Endothelial cell of umbilical vein (primary cell): ENCODE data around the gene PRKAG2. TPM values are rescaled to one million over a fixed set of nuclear protein-coding genes. Genes with fewer than 3 reads are reported as not detected.
"Not testable (repeated sequence)": the region's sequence is repeated elsewhere in the genome, so short reads cannot be mapped to it uniquely, and the experiment has no call there.

ENCODE experiments used
- BruUV-seq: library from RNA; stranded (reverse); fragments of 400-500 nt; replicated peaks from 2 replicates; lab custom pipeline; 2021; lab: Mats Ljungman, UMichigan
- CTCF ChIA-PET: fragments of 300-600, 350-600 bp; sonication (Branson Sonifier 250); formaldehyde crosslinking; loops from one replicate; lab custom pipeline; 2021; ENCODE audit warnings: antibody characterized with exemption, inconsistent platforms; lab: Charles Lee
- POLR2A ChIA-PET: fragments of 300-600, 350-600 bp; sonication (Branson Sonifier 250); formaldehyde crosslinking; loops from one replicate; lab custom pipeline; 2021; ENCODE audit warnings: antibody characterized with exemption, inconsistent platforms; lab: Charles Lee
- DNase-seq: peaks from one replicate; pipeline ENCODE4 v3.0.0-alpha.2; 2011; ENCODE audit warnings: low read depth, low spot score
- FAIRE-seq: peaks from 2 replicates; lab custom pipeline; 2011; peaks lifted over from hg19 to GRCh38; lab: Jason Lieb, UNC
- H2AFZ ChIP-seq: 2 replicates; pipeline ENCODE4 v1.6.0; 2012; ENCODE audit warnings: low read depth, low read length, control low read depth, inconsistent platforms
- H3K27ac ChIP-seq: 2 replicates; pipeline ENCODE4 v1.5.1; 2011; ENCODE audit warnings: low read depth, mild to moderate bottlenecking, control low read depth, low read length, moderate library complexity; ENCODE audit not compliant: insufficient read depth
- H3K27me3 ChIP-seq, 2 experiments: 2 replicates each; pipeline versions ENCODE4 v1.6.0 to v1.6.1; 2011; ENCODE audit warnings: low read length in 2 of 2, mixed read lengths in 1 of 2; ENCODE audit not compliant: control insufficient read depth in 2 of 2, insufficient read depth in 2 of 2
- H3K36me3 ChIP-seq, 2 experiments: 2 replicates in 1 of 2; 3 replicates in 1 of 2; pipeline ENCODE4 v1.5.1; 2011; ENCODE audit warnings: low read length in 2 of 2, mild to moderate bottlenecking in 1 of 2, moderate library complexity in 1 of 2; ENCODE audit not compliant: control insufficient read depth in 2 of 2, insufficient read depth in 2 of 2; ENCODE audit errors: extremely low read depth in 1 of 2
- H3K4me1 ChIP-seq: 3 replicates; pipeline ENCODE4 v1.5.1; 2011; ENCODE audit warnings: mild to moderate bottlenecking, low read length; ENCODE audit not compliant: control insufficient read depth, insufficient read depth; ENCODE audit errors: extremely low read depth
- H3K4me2 ChIP-seq: 2 replicates; pipeline ENCODE4 v1.6.1; 2011; ENCODE audit warnings: low read length, control low read depth, mixed read lengths; ENCODE audit not compliant: insufficient read depth
- H3K4me3 ChIP-seq, 3 experiments: fragments of 200-600 bp in 1 of 3; sonication (generic), shearing (Covaris generic) in 1 of 3; replicated peaks in 1 of 3; 2 replicates each; pipeline ENCODE4 v1.5.1; 2011 to 2016; ENCODE audit warnings: control low read depth in 3 of 3, low read length in 3 of 3, mild to moderate bottlenecking in 2 of 3, inconsistent platforms in 1 of 3, low read depth in 1 of 3, moderate library complexity in 1 of 3; ENCODE audit not compliant: insufficient read depth in 1 of 3
- H3K79me2 ChIP-seq: 2 replicates; pipeline ENCODE4 v1.6.0; 2012; ENCODE audit warnings: low read length, inconsistent platforms; ENCODE audit not compliant: control insufficient read depth, insufficient read depth
- H3K9ac ChIP-seq: replicated peaks from 2 replicates; pipeline ENCODE3; 2011; ENCODE audit warnings: low read length, control low read depth; ENCODE audit not compliant: insufficient read depth; ENCODE audit errors: extremely low read depth
- H3K9me1 ChIP-seq: replicated peaks from 3 replicates; pipeline ENCODE4 v1.6.0; 2011; ENCODE audit warnings: mild to moderate bottlenecking, low read length; ENCODE audit not compliant: control insufficient read depth, insufficient read depth; ENCODE audit errors: extremely low read depth
- H3K9me3 ChIP-seq: replicated peaks from 2 replicates; pipeline ENCODE4 v1.5.1; 2012; ENCODE audit warnings: low read length, inconsistent platforms; ENCODE audit not compliant: control insufficient read depth, insufficient read depth
- H4K20me1 ChIP-seq: replicated peaks from 2 replicates; pipeline ENCODE3; 2011; ENCODE audit warnings: mild to moderate bottlenecking, low read length; ENCODE audit not compliant: control insufficient read depth, insufficient read depth; ENCODE audit errors: extremely low read depth
- EZH2 ChIP-seq: IDR thresholded peaks from 2 replicates; pipeline ENCODE4 v1.6.1; 2012; ENCODE audit warnings: borderline replicate concordance, low read depth, mild to moderate bottlenecking, moderate library complexity, low read length, inconsistent platforms; ENCODE audit not compliant: severe bottlenecking
- FOS ChIP-seq: IDR thresholded peaks from 2 replicates; pipeline ENCODE4 v1.6.1; 2011; ENCODE audit warnings: mild to moderate bottlenecking, low read length, moderate library complexity, borderline replicate concordance; ENCODE audit not compliant: insufficient read depth
- GATA2 ChIP-seq: IDR thresholded peaks from 2 replicates; pipeline ENCODE4 v1.7.0; 2011; ENCODE audit warnings: low read depth, mild to moderate bottlenecking, moderate library complexity, mixed read lengths, low read length; ENCODE audit not compliant: insufficient read length, insufficient read depth
- JUN ChIP-seq: IDR thresholded peaks from 2 replicates; pipeline ENCODE4 v1.6.1; 2011; ENCODE audit warnings: borderline replicate concordance, low read depth; ENCODE audit not compliant: insufficient read length, insufficient read depth
- MYC ChIP-seq: IDR thresholded peaks from one replicate; pipeline ENCODE4 v1.6.1; 2011; ENCODE audit warnings: mild to moderate bottlenecking, low read depth, low read length
- POLR2A ChIP-seq: IDR thresholded peaks from 2 replicates; pipeline ENCODE4 v1.6.1; 2012; ENCODE audit warnings: low read depth, mild to moderate bottlenecking, control low read depth, low read length
- dilution Hi-C: fragments of 300-500 bp; cut with MboI; formaldehyde crosslinking; loops from one replicate; pipeline ENCODE4 v1.15.0; 2019; ENCODE audit warnings: low sequenced_read_pairs; ENCODE audit not compliant: extremely low pct_ligation_motif_present
- intact Hi-C: fragments of 100-400 bp; cut with micrococcal nuclease; formaldehyde crosslinking; loops from one replicate; pipeline ENCODE4 v1.10.0; 2022
- polyA plus RNA-seq, 4 experiments: library from polyadenylated mRNA; depleted of rRNA in 3 of 4; stranded (reverse) in 3 of 4; unstranded in 1 of 4; fragments of >200 nt; gene quantifications; 2 replicates each; pipeline versions ENCODE4 v1.2.1 to v1.2.3, GENCODE V29; 2011 to 2012; ENCODE audit warnings: missing spikeins in 1 of 4
- total RNA-seq: library from RNA; stranded (reverse); gene quantifications from 2 replicates; pipeline ENCODE4 v1.2.3, GENCODE V29; 2021
- TF ChIP-seq, protein P1 (sequence below): IDR thresholded peaks from 2 replicates; pipeline ENCODE4 v1.6.1; 2011; ENCODE audit not compliant: insufficient read depth, insufficient read length

The PRKAG2 gene
- total and polyA plus RNA-seq, 2 donors (not counting 3 experiments of a cell fraction or from before 2014, with no cell fraction given) = 19.3 to 51.5 TPM

DNA sequence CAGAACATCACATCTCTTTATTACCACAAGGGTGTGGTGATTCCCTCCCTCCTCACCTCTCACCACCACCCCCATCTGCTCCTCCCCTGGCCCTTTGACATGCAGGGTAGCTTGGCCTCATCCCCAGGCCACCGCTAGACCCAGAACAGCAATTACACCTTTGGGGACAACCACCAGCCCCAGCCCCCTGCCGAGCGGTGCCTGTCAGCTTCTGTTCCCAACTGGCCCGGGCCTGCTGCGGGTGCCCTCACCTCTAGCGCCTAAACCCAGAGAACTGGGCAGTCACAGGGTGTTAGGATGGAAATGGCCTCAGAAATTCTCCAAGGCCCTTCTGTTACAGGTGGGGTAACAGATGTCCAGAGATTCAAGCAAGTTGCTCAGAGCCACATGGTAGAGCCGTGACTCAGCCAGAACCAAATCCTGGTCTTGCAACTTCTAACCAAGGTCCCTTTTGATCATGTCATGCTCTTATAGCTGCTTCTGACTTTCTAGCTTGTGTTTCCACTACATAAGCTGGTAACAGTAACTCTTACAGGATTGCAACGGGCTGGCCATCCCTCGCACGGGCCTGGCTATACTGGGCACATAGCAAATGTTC lies 78.0 kb downstream of the PRKAG2 start:
- Histone ChIP-seq H3K9me3 (no peaks in the 10 kb centered on the region), H3K36me3 (no peaks in the 10 kb centered on the region), H3K4me3 (no peak overlapping the region), H3K27ac (no peak overlapping the region), H4K20me1 (no peaks in the 10 kb centered on the region), H3K4me2 (no peak overlapping the region), H3K79me2 (no peaks in the 10 kb centered on the region), H3K4me1 (no peaks in the 10 kb centered on the region), H3K9ac (no peak overlapping the region), H2AFZ (no peak overlapping the region), H3K9me1 (no peaks in the 10 kb centered on the region), H3K27me3 (peaks cover 0 to 4% of the 10 kb centered on the region in 2 experiments)
- no peak for FAIRE-seq
- intact Hi-C loops = no loop called here
- DNase-seq = no peak
- TF ChIP-seq FOS = no peak
- TF ChIP-seq GATA2 = no peak
- TF ChIP-seq EZH2 = no peak
- no peak for TF ChIP-seq POLR2A
- no peak for TF ChIP-seq JUN
- no peak for TF ChIP-seq MYC
- TF ChIP-seq, protein P1, sequence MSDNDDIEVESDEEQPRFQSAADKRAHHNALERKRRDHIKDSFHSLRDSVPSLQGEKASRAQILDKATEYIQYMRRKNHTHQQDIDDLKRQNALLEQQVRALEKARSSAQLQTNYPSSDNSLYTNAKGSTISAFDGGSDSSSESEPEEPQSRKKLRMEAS = no peak
- ChIA-PET POLR2A (no interaction called here), CTCF (interaction anchor here (7.6 kb wide), 1 partner anchor 17 kb away, joined by 51 read pairs; no protein-coding TSS in a partner anchor)
- dilution Hi-C loops = no loop called here
- no TSS peak for BruUV-seq

DNA sequence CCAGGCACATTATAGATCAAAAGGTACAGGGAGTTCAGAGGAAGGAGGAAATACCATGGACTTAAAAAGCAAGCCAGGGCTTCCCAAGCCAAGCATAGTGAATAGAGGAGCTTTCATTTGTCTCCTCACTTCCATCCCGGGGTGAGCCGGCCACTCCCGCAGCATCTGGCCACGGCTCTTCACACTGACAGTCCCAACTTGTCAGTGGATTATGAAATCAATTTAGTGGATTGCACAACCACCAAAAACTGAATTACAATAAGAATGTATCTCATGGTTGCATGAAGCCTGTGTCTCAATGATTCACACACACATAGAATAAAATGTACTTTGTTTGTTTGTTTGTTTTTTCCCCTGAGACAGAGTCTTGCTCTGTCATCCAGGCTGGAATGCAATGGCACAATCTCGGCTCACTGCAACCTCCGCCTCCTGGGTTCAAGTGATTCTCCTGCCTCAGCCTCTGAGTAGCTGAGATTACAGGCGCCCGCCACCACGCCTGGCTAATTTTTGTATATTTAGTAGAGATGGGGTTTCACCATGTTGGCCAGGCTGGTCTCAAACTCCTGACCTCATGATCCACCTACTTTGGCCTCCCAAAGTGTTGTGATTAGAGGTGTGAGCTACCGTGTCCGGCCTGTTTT lies 79.1 kb downstream of the PRKAG2 start:
- dilution Hi-C loops, H3K79me2 ChIP-seq, H2AFZ ChIP-seq, H3K9ac ChIP-seq, H3K27me3 ChIP-seq, H4K20me1 ChIP-seq, FAIRE-seq, H3K9me3 ChIP-seq, intact Hi-C loops, H3K4me1 ChIP-seq, BruUV-seq, POLR2A ChIA-PET, H3K4me2 ChIP-seq, DNase-seq, H3K9me1 ChIP-seq, H3K27ac ChIP-seq, H3K4me3 ChIP-seq, H3K36me3 ChIP-seq: not testable (repeated sequence)
- CTCF ChIA-PET = interaction anchor here (7.6 kb wide), 1 partner anchor 16 kb away, joined by 51 read pairs; no protein-coding TSS in a partner anchor
